NCI-H1092 (cell line): ENCODE measurements around the gene TMEM121B.

ENCODE experiments used
- DNase-seq: peaks from one replicate; lab custom pipeline; 2025; lab: John Stamatoyannopoulos, UW

TMEM121B gene

DNA sequence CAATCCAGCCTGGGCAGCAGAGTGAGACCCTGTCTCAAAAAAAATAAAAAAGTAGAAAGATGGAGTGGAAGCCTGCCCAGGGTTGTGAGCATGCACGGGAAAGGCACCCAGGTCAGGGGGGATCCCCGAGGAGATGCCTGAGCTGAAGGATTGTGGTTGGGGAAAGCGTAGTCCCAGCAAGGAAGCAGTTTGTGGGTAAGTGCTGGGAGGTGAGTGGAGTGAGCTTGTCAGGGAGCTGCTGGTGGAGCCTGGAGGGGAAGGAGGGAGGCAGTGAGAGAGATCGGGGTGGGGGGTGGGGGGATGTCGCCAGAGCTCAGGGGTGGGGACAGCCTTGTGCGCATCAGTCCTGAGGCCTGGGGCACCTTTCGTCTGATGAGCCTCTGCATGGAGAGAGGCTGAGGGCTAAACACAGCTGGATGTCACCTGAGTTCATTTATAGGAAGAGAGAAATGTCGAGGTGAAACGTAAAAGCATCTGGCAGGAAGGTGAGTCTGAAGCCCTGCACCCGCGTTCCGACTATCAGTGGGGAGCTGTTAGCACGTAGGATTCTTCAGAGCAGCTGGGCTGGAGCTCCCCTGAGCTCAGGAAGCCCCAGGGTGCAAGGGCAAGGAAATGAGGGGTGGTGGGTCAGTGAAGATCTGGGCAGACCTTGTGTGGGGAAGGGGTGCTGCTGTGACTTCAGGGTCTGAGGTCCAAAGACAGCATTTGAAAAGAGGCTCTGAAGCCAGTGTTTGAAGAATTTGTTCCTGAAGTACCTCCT is 10.2 kb downstream of the TMEM121B start:
- no peak for DNase-seq

DNA sequence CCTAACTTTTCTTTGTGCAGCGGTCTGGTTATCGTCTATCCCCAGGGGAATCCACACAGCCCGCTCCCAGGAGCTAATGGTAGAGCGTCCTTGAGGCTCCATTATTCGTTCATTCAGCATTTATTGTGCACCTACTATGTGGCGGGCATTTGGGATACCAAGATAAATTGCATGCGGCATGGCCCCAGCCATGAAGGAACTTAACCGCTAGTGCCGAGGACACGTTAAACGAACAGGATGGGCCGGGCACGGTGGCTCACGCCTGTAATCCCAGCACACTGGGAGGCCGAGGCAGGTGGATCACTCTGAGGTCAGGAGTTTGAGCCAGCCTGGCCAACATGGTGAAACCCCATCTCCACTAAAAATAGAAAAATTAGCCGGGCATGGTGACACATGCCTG is 11.2 kb downstream of the TMEM121B start:
- no peak for DNase-seq

DNA sequence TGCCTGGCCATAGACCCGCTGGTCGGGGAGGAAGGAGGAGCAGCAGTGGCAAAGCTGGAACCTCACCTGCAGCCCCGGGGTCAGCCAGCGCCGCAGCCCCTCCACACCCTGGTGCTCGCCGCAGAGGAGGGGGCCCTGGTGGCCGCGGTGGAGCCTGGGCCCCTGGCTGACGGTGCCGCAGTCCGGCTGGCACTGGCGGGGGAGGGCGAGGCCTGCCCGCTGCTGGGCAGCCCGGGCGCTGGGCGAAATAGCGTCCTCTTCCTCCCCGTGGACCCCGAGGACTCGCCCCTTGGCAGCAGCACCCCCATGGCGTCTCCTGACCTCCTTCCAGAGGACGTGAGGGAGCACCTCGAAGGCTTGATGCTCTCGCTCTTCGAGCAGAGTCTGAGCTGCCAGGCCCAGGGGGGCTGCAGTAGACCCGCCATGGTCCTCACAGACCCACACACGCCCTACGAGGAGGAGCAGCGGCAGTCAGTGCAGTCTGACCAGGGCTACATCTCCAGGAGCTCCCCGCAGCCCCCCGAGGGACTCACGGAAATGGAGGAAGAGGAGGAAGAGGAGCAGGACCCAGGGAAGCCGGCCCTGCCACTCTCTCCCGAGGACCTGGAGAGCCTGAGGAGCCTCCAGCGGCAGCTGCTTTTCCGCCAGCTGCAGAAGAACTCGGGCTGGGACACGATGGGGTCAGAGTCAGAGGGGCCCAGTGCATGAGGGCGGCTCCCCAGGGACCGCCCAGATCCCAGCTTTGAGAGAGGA is 11.9 kb downstream of the TMEM121B start:
- no peak for DNase-seq

DNA sequence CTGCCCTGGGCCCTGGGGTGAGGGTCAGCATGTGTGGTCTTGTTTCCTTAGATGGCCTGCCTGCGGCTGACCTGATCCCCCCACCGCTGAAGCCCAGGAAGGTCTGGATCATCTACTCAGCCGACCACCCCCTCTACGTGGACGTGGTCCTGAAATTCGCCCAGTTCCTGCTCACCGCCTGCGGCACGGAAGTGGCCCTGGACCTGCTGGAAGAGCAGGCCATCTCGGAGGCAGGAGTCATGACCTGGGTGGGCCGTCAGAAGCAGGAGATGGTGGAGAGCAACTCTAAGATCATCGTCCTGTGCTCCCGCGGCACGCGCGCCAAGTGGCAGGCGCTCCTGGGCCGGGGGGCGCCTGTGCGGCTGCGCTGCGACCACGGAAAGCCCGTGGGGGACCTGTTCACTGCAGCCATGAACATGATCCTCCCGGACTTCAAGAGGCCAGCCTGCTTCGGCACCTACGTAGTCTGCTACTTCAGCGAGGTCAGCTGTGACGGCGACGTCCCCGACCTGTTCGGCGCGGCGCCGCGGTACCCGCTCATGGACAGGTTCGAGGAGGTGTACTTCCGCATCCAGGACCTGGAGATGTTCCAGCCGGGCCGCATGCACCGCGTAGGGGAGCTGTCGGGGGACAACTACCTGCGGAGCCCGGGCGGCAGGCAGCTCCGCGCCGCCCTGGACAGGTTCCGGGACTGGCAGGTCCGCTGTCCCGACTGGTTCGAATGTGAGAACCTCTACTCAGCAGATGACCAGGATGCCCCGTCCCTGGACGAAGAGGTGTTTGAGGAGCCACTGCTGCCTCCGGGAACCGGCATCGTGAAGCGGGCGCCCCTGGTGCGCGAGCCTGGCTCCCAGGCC is 12.7 kb downstream of the TMEM121B start:
- DNase-seq, result no peak

DNA sequence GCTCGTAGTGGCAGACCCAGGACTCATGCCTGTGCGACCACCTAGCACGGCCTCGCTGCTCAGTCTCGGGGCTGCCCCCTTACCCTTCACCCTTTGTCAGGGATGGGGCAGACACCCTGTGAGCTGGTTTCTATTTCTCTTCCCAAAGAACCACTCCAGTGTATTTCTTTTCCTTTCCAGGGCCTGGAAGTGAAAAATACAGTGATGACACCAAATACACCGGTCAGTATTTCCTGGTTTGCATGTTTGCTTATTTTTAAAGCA is 13.7 kb downstream of the TMEM121B start:
- DNase-seq, result no peak

DNA sequence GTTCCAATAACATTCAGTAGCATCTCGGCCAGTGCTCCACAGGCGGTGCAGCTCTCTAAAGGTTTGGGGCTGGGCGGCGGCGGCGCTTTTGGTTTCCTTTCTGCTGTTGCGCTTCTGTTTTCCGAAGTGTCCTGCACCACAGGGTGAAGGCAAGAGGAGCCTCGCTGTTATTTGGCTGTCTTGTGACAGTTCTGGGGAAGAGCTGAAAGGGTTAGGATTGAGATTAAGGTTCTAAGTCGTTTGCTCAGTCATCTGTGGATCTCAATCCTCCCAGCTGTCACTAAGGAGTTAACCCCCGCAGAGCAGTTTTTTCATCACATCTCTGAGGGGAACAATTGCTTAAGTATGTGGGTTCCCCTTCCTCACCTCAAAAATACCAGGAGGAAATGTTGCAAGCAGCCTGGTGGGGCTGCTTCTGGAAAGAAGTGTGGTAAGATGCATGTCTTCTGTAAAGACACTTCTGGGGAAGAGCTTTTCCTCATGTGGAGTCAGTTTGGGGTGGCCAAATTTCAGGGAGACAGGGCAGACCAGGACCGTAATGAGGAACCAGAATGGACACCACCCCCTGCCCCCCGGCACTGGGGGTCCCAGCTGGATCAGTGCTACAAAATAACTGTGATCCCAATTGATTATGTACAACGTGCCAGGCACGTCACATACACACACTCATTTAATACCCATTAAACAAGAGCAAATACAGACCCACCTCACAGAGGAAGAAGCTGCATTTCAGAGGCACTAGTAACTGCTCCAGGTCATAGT is 14.2 kb downstream of the TMEM121B start:
- no peak for DNase-seq

DNA sequence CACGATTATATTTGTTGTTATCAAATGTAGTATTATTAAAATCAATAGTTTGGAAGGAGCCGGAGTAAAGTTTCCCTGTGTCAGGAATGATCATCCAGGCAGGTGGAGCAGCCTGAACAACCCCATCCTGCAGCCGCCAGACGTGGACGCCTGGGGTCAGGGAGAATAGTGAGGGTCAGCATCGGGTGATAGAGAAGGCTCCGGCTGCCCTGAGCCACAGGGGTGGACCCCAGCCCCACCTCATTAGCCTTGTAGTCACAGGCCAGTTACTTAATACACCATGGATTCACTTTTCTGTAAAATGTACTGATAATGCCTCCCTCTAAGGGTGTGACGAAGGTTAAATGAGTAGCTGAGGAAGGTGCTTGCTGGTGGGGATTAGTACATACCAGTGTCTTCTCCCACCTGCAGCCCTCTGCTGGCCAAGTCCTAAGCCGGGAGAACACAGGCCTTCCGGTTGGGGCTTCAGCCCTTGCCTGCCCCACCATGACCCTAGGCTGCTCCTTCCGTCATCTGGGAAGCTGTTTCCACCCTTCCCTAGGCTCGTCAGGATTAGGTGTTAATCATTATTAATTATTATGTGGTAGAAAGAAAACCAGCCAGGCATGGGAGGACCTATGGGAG is 14.9 kb downstream of the TMEM121B start:
- DNase-seq, result no peak

DNA sequence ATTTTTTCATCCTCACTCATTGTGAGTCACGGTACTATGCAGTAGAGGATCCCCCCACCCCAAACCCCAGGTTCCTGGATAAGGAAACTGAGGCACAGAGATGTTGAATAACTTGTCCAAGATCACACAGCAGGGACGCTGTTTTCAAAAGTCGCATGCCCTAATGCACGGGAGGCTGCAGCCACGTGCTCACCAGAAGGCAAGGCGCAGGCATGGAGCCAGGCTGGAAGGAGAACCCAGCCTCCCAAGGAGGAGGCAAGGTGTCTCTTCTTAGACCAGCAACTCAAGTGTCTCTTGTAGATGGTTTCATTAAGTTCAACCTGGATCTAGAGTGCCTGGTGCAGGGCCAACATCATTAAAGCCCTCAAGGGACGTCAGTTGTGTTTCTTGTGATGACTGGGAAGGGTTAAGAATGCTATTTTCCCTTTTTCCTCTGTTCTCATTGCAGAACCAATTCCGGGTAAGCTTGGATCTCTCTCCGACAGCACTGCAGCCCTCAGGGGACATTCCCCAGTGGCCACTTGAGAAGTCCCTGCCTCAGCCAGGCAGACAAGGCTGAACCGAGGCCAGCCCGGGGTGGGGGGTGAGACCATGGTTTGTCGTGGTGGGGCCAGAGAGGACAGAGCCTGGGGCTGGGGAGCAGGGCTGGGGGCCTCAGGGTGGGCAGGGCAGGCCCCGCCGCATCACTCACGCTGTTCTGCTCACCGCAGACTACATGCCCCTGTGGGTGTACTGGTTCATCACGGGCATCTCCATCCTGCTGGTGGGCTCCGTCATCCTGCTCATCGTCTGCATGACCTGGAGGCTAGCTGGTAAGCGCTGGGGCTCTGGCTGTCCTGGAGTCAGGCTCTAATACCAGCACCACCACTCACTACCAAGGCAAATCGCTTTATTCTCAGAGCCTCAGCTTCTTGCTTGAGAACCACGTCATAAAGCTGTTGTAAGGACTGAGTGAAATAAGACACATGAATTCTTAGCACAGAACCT is 15.7 kb downstream of the TMEM121B start:
- DNase-seq, result no peak

DNA sequence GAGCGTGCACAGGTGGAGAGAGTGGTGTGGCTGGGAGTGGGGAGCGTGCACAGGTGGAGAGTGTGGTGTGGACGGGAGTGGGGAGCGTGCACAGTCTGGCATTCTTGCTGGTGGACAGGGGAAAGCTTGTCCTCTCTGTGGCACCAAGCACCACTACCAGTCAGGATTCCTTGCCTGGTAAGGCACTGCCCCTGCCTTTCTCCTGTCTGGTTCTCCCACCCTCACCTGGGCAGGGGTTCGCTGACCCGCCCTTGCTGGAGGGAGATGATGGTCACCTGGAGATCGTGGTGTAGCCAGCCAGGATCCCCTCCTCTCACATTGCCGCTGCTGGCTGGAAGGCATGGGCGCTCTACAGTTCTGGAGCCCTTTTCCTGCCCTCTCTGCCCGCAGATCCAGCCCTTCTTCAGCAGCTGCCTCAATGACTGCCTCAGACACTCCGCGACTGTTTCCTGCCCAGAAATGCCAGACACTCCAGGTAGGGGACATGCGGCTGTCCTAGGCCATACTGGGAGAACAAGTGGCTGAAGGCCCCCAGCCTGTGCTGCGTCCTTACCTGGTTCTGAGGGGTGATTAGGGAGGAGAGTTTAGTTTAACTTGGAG is 16.7 kb downstream of the TMEM121B start:
- DNase-seq, result no peak

DNA sequence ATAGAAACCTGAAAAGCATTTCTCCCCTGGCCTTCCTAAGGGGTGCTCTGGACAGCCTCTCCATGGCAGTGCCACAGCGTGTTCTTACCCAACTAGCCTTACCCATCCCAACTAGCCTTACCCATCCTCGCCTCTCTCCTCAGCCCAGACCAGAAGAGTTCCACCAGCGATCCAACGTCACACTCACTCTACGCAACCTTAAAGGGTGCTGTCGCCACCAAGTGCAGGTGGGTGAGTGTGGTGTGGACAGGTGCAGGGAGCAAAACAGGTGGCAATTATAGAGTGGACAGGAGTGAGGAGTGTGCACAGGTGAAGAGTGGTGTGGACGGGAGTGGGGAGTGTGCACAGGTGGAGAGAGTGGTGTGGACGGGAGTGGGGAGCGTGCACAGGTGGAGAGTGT is 17.8 kb downstream of the TMEM121B start:
- no peak for DNase-seq

DNA sequence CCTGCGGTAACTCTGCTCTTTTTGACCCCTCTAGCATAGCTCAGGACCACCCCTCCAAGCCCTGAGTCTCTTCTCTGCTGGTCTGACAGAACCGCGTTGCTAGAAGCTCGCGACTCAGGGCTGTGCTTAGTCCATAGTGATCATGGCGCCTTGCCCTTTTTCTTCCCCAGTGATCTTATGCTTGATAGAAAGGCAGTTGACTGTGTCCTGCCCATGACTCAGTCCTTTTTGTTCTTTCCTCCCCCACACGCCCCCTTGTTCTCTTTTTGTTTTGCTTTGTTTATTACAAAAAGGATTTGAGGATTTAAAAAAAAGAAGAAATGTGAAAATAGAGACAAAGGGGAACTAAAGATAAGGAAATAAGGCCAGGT is 18.9 kb downstream of the TMEM121B start:
- DNase-seq, result no peak

DNA sequence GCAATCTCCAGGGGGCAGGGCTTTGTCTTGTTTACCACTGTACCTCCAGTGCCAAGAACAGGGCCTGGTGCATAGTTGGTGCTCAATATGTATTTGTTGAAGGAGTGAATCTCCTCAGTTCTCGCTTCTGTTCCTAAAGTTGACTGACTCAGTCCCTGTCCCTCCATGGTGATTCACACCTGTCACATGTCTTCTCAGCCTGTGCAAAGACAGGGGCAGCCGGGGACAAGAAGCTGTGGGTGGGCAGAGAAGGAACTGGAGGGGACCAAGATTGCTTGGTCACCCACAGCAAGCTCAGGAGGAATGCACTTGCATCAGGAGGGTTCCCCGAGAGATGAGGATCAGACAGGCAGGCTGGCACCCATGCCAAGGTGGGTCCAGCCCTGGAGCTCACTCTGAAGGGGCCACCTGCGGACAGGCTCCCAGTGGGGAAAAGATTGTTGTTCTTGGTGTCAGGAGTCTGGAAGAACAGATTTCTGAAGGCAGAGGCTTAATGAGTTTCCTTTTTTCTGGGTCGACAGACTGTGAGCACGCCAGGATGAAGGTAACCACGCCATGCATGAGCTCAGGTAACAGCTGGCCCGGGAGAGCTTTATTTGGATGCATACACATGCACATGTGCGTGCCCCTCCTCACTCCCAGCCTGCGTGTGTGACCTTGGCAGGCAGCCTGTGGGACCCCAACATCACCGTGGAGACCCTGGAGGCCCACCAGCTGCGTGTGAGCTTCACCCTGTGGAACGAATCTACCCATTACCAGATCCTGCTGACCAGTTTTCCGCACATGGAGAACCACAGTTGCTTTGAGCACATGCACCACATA is 19.5 kb downstream of the TMEM121B start:
- no peak for DNase-seq

DNA sequence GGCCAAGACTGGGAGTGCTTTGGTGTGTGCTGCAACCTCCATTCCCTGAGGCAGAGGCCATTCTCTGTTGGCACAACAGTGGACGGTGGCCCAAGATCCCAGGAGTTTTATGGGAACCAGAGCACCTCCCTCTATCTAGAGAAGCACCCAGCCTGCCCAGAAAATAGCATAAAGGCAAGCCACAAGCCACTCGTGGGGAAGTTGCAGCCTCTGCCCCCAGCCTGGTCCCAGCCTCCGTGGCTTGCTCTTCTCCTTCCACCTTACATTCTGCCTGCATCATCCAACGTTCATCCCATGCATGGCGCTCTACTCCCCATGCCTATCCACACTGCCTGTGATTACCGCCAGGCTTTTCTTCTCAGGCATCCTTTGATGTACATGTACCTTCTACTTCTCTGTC is 20.5 kb downstream of the TMEM121B start:
- no peak for DNase-seq

DNA sequence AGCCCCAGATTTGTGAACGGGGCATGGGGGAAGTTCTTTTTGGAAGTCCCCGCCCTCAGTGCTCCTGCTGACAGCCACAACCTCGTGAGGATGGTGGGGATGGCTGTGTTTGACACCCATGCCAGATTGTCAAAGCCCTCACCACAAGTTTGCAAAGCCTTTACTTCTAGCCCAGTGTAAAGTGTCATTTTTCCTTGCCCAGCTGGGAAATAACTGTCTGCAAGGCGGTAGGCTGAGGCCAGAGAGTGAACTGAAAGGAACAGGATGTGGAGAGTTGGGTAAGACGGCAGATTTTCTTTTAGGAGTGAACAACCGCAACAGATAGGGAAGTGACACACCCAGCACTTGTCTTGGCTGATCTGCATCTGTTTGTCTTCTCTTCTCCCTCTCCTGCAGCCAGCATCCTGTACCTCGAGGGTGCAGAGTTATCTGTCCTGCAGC is 22.8 kb downstream of the TMEM121B start:
- DNase-seq, result no peak

DNA sequence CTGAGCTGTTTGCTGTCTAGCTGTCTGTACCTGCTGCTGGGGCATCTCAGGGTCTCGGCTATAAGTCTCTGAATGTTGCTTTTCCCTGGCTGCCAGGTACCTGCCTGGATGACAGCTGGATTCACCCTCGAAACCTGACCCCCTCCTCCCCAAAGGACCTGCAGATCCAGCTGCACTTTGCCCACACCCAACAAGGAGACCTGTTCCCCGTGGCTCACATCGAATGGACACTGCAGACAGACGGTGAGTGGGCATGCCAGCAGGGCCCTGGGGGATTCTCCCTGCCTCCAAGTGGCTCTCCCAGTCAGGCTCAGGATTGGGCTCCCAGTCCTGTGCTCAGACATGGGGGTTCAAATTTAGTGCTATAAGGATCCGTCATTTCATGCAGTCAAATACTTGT is 23.5 kb downstream of the TMEM121B start:
- DNase-seq, result no peak

DNA sequence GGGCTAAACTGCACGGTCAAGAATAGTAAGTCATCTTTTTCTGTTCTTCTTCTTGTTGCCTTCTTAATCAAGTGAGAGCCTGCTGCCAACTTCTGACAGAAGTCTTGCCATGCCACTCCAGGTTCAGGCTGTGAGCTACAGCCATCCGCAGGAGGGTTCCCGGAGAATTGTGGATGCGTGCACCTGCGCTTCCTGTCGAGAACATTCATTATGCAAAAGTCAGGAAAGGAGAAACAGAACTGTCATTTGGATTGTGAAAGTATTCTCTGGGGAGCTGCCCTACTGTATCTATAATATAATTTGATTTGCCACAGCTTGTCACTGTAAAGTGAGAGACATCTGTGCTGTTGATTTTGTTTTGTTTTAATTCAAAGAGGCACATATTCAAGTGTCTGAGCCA is 24.1 kb downstream of the TMEM121B start:
- DNase-seq, result no peak

DNA sequence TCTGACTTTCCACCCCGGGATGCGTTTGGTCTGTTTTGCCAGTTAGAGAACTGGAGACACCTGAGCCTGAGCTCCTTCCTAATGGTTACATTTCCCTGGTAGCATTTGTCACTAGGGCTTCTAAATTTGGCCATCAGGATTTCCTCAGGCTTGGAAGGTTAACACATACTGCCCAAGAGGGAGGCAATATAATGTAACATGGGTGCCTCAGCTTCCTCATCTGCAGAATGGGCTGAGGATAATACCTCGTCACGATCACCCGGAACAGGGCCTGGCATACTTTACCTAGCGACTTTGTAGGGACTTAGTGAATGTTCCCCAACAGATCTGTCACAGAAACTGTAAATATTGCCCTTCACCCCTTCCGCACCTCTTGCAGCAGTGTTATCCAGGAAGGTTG is 25.1 kb downstream of the TMEM121B start:
- DNase-seq, result no peak

DNA sequence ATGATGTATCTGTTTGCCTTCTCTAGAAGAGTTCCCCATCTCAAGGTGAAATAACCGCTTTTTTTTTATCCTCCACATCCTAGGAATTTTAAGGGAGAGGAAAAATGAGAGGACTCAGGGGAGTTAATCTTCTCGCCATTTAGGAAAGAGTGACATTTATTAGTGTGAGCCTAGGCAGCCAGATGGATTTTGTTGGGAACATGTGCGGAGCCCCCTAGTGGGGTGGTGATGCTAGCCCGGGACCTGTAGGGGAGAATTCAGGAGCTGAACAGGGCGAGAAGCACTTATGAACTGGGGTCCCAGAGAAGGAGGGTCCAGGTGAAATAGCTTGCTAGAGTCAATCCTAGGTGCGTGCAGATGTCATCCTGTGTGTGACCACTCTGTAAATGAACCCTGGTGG is 25.6 kb downstream of the TMEM121B start:
- DNase-seq, result no peak

DNA sequence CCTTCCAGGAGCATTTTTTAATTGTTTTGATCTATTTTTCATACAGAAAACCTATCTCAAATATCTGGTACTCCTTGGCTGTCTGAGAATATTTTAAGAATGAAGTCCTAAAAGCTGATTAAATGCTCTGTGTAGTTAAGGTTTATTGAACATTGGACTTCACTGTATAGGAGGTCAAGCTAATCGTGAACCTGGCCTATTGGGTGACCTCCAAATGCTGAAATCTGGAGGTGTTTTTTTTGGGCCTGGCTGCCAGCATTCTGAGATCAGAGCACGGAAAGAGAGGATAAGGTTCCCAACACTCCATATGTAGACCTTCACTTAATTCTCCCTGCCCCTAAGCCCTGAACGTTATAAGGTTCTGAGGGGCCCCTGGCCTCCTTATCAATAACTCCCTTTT is 28.1 kb downstream of the TMEM121B start:
- no peak for DNase-seq
